H1 (cell line): ENCODE measurements around the gene CPNE4. TPM values are rescaled to one million over a fixed set of nuclear protein-coding genes. Genes with fewer than 3 reads are reported as not detected.

Experiments
- CTCF ChIA-PET: fragments of 300-600 bp; sonication (Branson Sonifier 250); formaldehyde crosslinking; loops from one replicate; lab custom pipeline; 2021; ENCODE audit not compliant: partially characterized antibody; lab: Charles Lee
- POLR2A ChIA-PET: fragments of 300-600 bp; sonication (Branson Sonifier 250); formaldehyde crosslinking; loops from one replicate; lab custom pipeline; 2021; ENCODE audit warnings: inconsistent platforms; ENCODE audit not compliant: partially characterized antibody; lab: Charles Lee
- DNase-seq, 2 experiments: peaks; one replicate each; pipeline versions ENCODE4 v3.0.0 to v3.0.0-alpha.2; 2010 to 2022; ENCODE audit warnings: low spot score in 2 of 2, low read depth in 1 of 2, mixed read lengths in 1 of 2
- FAIRE-seq: peaks from 2 replicates; lab custom pipeline; 2011; peaks lifted over from hg19 to GRCh38; lab: Jason Lieb, UNC
- H2AFZ ChIP-seq: 2 replicates; pipeline ENCODE4 v1.8.1; 2012; ENCODE audit warnings: low read length, inconsistent platforms
- H2AK5ac ChIP-seq: 2 replicates; pipeline ENCODE4 v1.6.1; 2013; ENCODE audit warnings: low read depth, low read length
- H2BK120ac ChIP-seq: replicated peaks from 2 replicates; pipeline ENCODE3; 2013; ENCODE audit warnings: low read depth, low read length, inconsistent platforms
- H2BK12ac ChIP-seq: 2 replicates; pipeline ENCODE4 v1.6.1; 2013; ENCODE audit warnings: low read depth, low read length
- H2BK15ac ChIP-seq: 2 replicates; pipeline ENCODE4 v1.6.1; 2013; ENCODE audit warnings: low read length
- H2BK20ac ChIP-seq: 2 replicates; pipeline ENCODE4 v1.6.1; 2013; ENCODE audit warnings: low read length
- H2BK5ac ChIP-seq: 2 replicates; pipeline ENCODE4 v1.6.1; 2013; ENCODE audit warnings: low read depth, low read length
- H3K14ac ChIP-seq: 2 replicates; pipeline ENCODE4 v1.6.1; 2013; ENCODE audit warnings: inconsistent platforms; ENCODE audit not compliant: insufficient read length
- H3K18ac ChIP-seq: 2 replicates; pipeline ENCODE4 v1.6.1; 2013; ENCODE audit warnings: low read length; ENCODE audit errors: extremely low read depth
- H3K23ac ChIP-seq: 2 replicates; pipeline ENCODE4 v1.6.1; 2013; ENCODE audit warnings: inconsistent platforms; ENCODE audit not compliant: insufficient read length
- H3K23me2 ChIP-seq: 2 replicates; pipeline ENCODE4 v1.6.1; 2013; ENCODE audit warnings: low read depth, low read length
- H3K27ac ChIP-seq: 2 replicates; pipeline ENCODE4 v1.6.1; 2011; ENCODE audit warnings: low read depth, low read length, inconsistent platforms
- H3K27me3 ChIP-seq, 4 experiments: replicated peaks in 1 of 4; 1 replicate in 1 of 4; 2 replicates in 3 of 4; pipeline versions ENCODE4 v1.6.1 to v1.8.1; 2011 to 2013; ENCODE audit warnings: low read length in 3 of 4, mild to moderate bottlenecking in 3 of 4, inconsistent platforms in 2 of 4, mixed read lengths in 2 of 4, moderate library complexity in 1 of 4; ENCODE audit not compliant: control insufficient read depth in 3 of 4, insufficient read depth in 3 of 4; ENCODE audit errors: extremely low read depth in 1 of 4
- H3K36me3 ChIP-seq, 4 experiments: 2 replicates each; pipeline versions ENCODE4 v1.6.1 to v1.8.1; 2011 to 2013; ENCODE audit warnings: mild to moderate bottlenecking in 4 of 4, low read length in 3 of 4, moderate library complexity in 2 of 4, control low read depth in 1 of 4, inconsistent platforms in 1 of 4; ENCODE audit not compliant: insufficient read depth in 4 of 4, control insufficient read depth in 2 of 4
- H3K4ac ChIP-seq: replicated peaks from 2 replicates; pipeline ENCODE3; 2013; ENCODE audit warnings: low read length, low read depth, mixed read lengths, inconsistent platforms; ENCODE audit not compliant: insufficient read length
- H3K4me1 ChIP-seq, 4 experiments: replicated peaks in 1 of 4; 1 replicate in 1 of 4; 2 replicates in 3 of 4; pipeline versions ENCODE4 v1.6.1 to v1.8.1; 2011 to 2013; ENCODE audit warnings: low read length in 3 of 4, inconsistent platforms in 2 of 4, mixed read lengths in 1 of 4; ENCODE audit not compliant: insufficient read depth in 4 of 4, control insufficient read depth in 3 of 4
- H3K4me2 ChIP-seq, 2 experiments: 2 replicates each; pipeline versions ENCODE4 v1.6.1 to v1.8.1; 2011 to 2013; ENCODE audit warnings: low read depth in 2 of 2, low read length in 2 of 2, control low read depth in 1 of 2, inconsistent platforms in 1 of 2, mild to moderate bottlenecking in 1 of 2; ENCODE audit not compliant: insufficient read depth in 1 of 2
- H3K4me3 ChIP-seq, 4 experiments: fragments of 200-600, 300-600 bp in 1 of 4; sonication (generic), shearing (Covaris generic), sonication (Bioruptor Twin) in 1 of 4; 2 replicates each; pipeline versions ENCODE4 v1.5.1 to v1.8.1; 2011 to 2016; ENCODE audit warnings: low read length in 4 of 4, low read depth in 3 of 4, control low read depth in 2 of 4, inconsistent platforms in 2 of 4, mild to moderate bottlenecking in 2 of 4, mixed read lengths in 1 of 4, moderate library complexity in 1 of 4; ENCODE audit not compliant: insufficient read depth in 2 of 4; ENCODE audit errors: extremely low read depth in 1 of 4
- H3K56ac ChIP-seq: replicated peaks from 2 replicates; pipeline ENCODE3; 2013; ENCODE audit warnings: low read depth, mild to moderate bottlenecking, mixed read lengths, low read length, inconsistent platforms; ENCODE audit not compliant: insufficient read length
- H3K79me1 ChIP-seq: 2 replicates; pipeline ENCODE4 v1.6.1; 2013; ENCODE audit warnings: low read depth, low read length, control low read depth
- H3K79me2 ChIP-seq, 2 experiments: 2 replicates each; pipeline versions ENCODE4 v1.6.1 to v1.8.1; 2012 to 2013; ENCODE audit warnings: low read length in 2 of 2, mild to moderate bottlenecking in 2 of 2, inconsistent platforms in 1 of 2; ENCODE audit not compliant: insufficient read depth in 2 of 2, control insufficient read depth in 1 of 2
- H3K9ac ChIP-seq, 4 experiments: replicated peaks in 1 of 4; 1 replicate in 1 of 4; 2 replicates in 3 of 4; pipeline versions ENCODE4 v1.6.1 to v1.8.1; 2011 to 2013; ENCODE audit warnings: low read depth in 3 of 4, low read length in 3 of 4, control low read depth in 2 of 4, mild to moderate bottlenecking in 2 of 4, moderate library complexity in 2 of 4, inconsistent platforms in 1 of 4; ENCODE audit errors: extremely low read depth in 1 of 4
- H3K9me3 ChIP-seq, 2 experiments: 2 replicates each; pipeline versions ENCODE4 v1.6.1 to v1.8.1; 2012 to 2013; ENCODE audit warnings: mild to moderate bottlenecking in 2 of 2, moderate library complexity in 2 of 2, control low read depth in 1 of 2, inconsistent platforms in 1 of 2, low read depth in 1 of 2, low read length in 1 of 2, mixed read lengths in 1 of 2; ENCODE audit not compliant: insufficient read depth in 2 of 2
- H4K20me1 ChIP-seq, 2 experiments: replicated peaks in 1 of 2; 2 replicates each; pipeline versions ENCODE3 to v1.8.1; 2011 to 2013; ENCODE audit warnings: inconsistent platforms in 2 of 2, low read length in 2 of 2, mild to moderate bottlenecking in 1 of 2; ENCODE audit not compliant: insufficient read depth in 2 of 2, control insufficient read depth in 1 of 2
- H4K5ac ChIP-seq: 2 replicates; pipeline ENCODE4 v1.6.1; 2013; ENCODE audit warnings: low read length, low read depth, mixed read lengths, inconsistent platforms; ENCODE audit not compliant: insufficient read length
- H4K8ac ChIP-seq: 2 replicates; pipeline ENCODE4 v1.8.0; 2013; ENCODE audit warnings: mild to moderate bottlenecking, moderate library complexity, low read length, inconsistent platforms; ENCODE audit not compliant: insufficient read depth; ENCODE audit errors: extremely low read depth
- H4K91ac ChIP-seq: replicated peaks from 2 replicates; pipeline ENCODE3; 2013; ENCODE audit warnings: low read length, mixed read lengths, inconsistent platforms; ENCODE audit not compliant: insufficient read length
- ATF3 ChIP-seq: IDR thresholded peaks from 2 replicates; pipeline ENCODE4 v1.6.1; 2011; ENCODE audit warnings: low read depth, mild to moderate bottlenecking, low read length; ENCODE audit not compliant: insufficient read depth
- BCL11A ChIP-seq, 2 experiments: IDR thresholded peaks; one replicate each; pipeline ENCODE4 v1.6.1; 2011; ENCODE audit warnings: low read depth in 2 of 2, low read length in 2 of 2, mild to moderate bottlenecking in 2 of 2
- CEBPB ChIP-seq: IDR thresholded peaks from 2 replicates; pipeline ENCODE4 v1.6.1; 2012; ENCODE audit warnings: low read depth, low read length
- EP300 ChIP-seq, 2 experiments: IDR thresholded peaks; 1 replicate in 1 of 2; 2 replicates in 1 of 2; pipeline ENCODE4 v1.6.1; 2011 to 2012; ENCODE audit warnings: low read depth in 2 of 2, low read length in 2 of 2, mild to moderate bottlenecking in 2 of 2, borderline replicate concordance in 1 of 2, inconsistent platforms in 1 of 2, moderate library complexity in 1 of 2
- KDM4A ChIP-seq: IDR thresholded peaks from one replicate; pipeline ENCODE4 v1.7.1; 2012; ENCODE audit warnings: low read depth, mild to moderate bottlenecking, moderate library complexity, low read length, inconsistent platforms; ENCODE audit not compliant: severe bottlenecking
- NRF1 ChIP-seq: IDR thresholded peaks from 2 replicates; pipeline ENCODE4 v1.6.1; 2011; ENCODE audit warnings: mild to moderate bottlenecking, low read depth, low read length, improper control_type of control experiment
- RBBP5 ChIP-seq: IDR thresholded peaks from 2 replicates; pipeline ENCODE4 v1.7.1; 2012; ENCODE audit warnings: low read depth, mild to moderate bottlenecking, inconsistent platforms, low read length, moderate library complexity, borderline replicate concordance
- RFX5 ChIP-seq: IDR thresholded peaks from 2 replicates; pipeline ENCODE4 v1.6.1; 2011; ENCODE audit warnings: low read depth, low read length, improper control_type of control experiment, borderline replicate concordance
- SIRT6 ChIP-seq: IDR thresholded peaks from one replicate; pipeline ENCODE4 v1.7.1; 2012; ENCODE audit warnings: low read length, inconsistent platforms
- SP2 ChIP-seq: IDR thresholded peaks from 2 replicates; pipeline ENCODE4 v1.6.1; 2012; ENCODE audit warnings: mild to moderate bottlenecking, low read length, inconsistent platforms
- SP4 ChIP-seq: IDR thresholded peaks from 2 replicates; pipeline ENCODE4 v1.6.1; 2012; ENCODE audit warnings: low read length, inconsistent platforms
- TEAD4 ChIP-seq: IDR thresholded peaks from 2 replicates; pipeline ENCODE4 v1.6.1; 2012; ENCODE audit warnings: low read depth, low read length, inconsistent platforms, mixed read lengths
- polyA plus RNA-seq, 7 experiments: library from polyadenylated mRNA; depleted of rRNA in 3 of 7; stranded (reverse) in 5 of 7; unstranded in 2 of 7; fragments of >200 nt in 5 of 7; fragments of 200-250 nt in 2 of 7; gene quantifications; 1 replicate in 5 of 7; 2 replicates in 1 of 7; 4 replicates in 1 of 7; pipeline versions ENCODE4 v1.2.1 to v1.2.3, GENCODE V29; 2011 to 2013; ENCODE audit warnings: missing spikeins in 2 of 7, mixed read lengths in 2 of 7
- total RNA-seq: library from RNA; stranded (reverse); fragmentation: NEBNext Ultra II Directional; extraction: Animal tissue kit (Norgen Biotek cat#: 25700); gene quantifications from 2 replicates; pipeline ENCODE4 v1.2.1, GENCODE V29; 2021

CPNE4 gene
- total and polyA plus RNA-seq, 2 of the 8 experiments (the other 6 are each of a cell fraction or from before 2014, with no cell fraction given), result 0.82 to 3.8 TPM

DNA sequence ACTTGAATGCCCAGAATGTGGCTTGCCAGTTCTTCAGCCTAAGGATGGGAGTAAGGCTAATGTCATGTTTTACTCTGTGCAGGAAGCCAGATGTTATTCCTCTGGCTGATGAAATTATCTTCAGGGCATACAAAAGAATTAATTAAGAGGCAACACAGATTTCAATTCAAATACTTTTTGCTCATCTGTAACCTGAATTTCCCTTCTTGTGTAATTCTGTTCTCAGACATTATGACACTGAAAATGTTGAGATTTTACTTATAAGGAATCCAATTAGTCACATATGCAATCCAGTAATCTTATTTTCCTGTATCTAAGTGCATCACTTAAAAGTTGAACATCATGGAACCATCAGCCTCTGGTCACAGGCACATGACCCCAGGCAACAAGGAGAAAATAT, 136.5 kb downstream of the CPNE4 start:
- no peaks in the 10 kb centered on the region for H3K79me1 ChIP-seq
- no peak overlapping the region for H3K23ac ChIP-seq
- no peaks in the 10 kb centered on the region for H3K9me3 ChIP-seq
- DNase-seq (no peak), FAIRE-seq (no peak)
- H3K56ac ChIP-seq, result no peak overlapping the region
- no peaks in the 10 kb centered on the region for H3K27me3 ChIP-seq
- H4K91ac ChIP-seq, result no peak overlapping the region
- H2AFZ ChIP-seq, result no peak overlapping the region
- H3K27ac ChIP-seq, result no peak overlapping the region
- peaks cover 0 to 5% (median 0%) of the 10 kb centered on the region in 4 experiments; a peak in 1 of 7 replicates for H3K4me1 ChIP-seq
- no peak overlapping the region for H2BK20ac ChIP-seq
- H2BK120ac ChIP-seq, result no peak overlapping the region
- H3K4me2 ChIP-seq, result no peak overlapping the region
- no peak overlapping the region for H4K5ac ChIP-seq
- H4K20me1 ChIP-seq, result no peaks in the 10 kb centered on the region
- H3K18ac ChIP-seq, result no peak overlapping the region
- no peak overlapping the region for H3K4me3 ChIP-seq
- no peak overlapping the region for H3K14ac ChIP-seq
- no peak overlapping the region for H3K9ac ChIP-seq
- H3K36me3 ChIP-seq, result no peaks in the 10 kb centered on the region
- no peak overlapping the region for H2BK15ac ChIP-seq
- ChIA-PET POLR2A (no interaction called here), CTCF (interaction anchor here (0.6 to 1.2 kb wide), 3 partner anchors 9 to 131 kb away, joined by 3 to 5 read pairs (median 4); no protein-coding TSS in a partner anchor)
- H2BK5ac ChIP-seq, result no peak overlapping the region
- no peak overlapping the region for H2BK12ac ChIP-seq
- no peak overlapping the region for H2AK5ac ChIP-seq
- no peak overlapping the region for H3K4ac ChIP-seq
- H3K23me2 ChIP-seq, result no peaks in the 10 kb centered on the region
- no peak overlapping the region for H4K8ac ChIP-seq
- no peaks in the 10 kb centered on the region for H3K79me2 ChIP-seq
- TF ChIP-seq CEBPB (no peak), RBBP5 (no peak), SP2 (no peak), NRF1 (no peak), TEAD4 (no peak), RFX5 (no peak), SP4 (no peak), KDM4A (no peak), BCL11A (IDR thresholded peaks at IDR 0.05; ENCODE audit: low read depth in 2 of 2, low read length in 2 of 2) (no peak), ATF3 (no peak), EP300 (IDR thresholded peaks at IDR 0.05; ENCODE audit: borderline replicate concordance in 1 of 2, low read depth in 2 of 2, low read length in 2 of 2) (no peak), SIRT6 (no peak)
